ENCODE data around the gene GNS. TPM values are rescaled to one million over a fixed set of nuclear protein-coding genes. Genes with fewer than 3 reads are reported as not detected.

Gene GNS
- total and polyA plus RNA-seq, 2 of the 13 experiments (the other 11 are each of a cell fraction or from before 2014, with no cell fraction given): 49.8 to 51.0 TPM

- POLR2A ChIA-PET: interaction anchor here (0.6 kb wide), 1 partner anchor 33 kb away, joined by 3 read pairs; no protein-coding TSS in a partner anchor
- CTCF ChIA-PET (ENCODE audit: low intra/inter-chr PET ratio, low total read pairs): no interaction called here
- no peak overlapping the region for H3K9ac ChIP-seq (ENCODE audit: insufficient read depth, low read depth, low read length)
- in situ Hi-C loops (cut with HindIII; ENCODE audit: extremely low pct_ligation_motif_present, low pct_unique_long_range_greater_than_20kb) (no loop called here), intact Hi-C loops (cut with micrococcal nuclease; ENCODE audit: unreplicated experiment) (no loop called here)
- BruUV-seq (replicated peaks): no TSS peak
- H2AFZ ChIP-seq (ENCODE audit: low read length): no peak overlapping the region
- DNase-seq (ENCODE audit: low spot score) (no peak), ATAC-seq (no peak), FAIRE-seq (no peak)
- H3K4me1 ChIP-seq (ENCODE audit: insufficient read depth, low read length): no peaks in the 10 kb centered on the region
- H3K36me3 ChIP-seq (replicated peaks in 1 of 2; ENCODE audit: control insufficient read depth in 1 of 2, insufficient read depth in 2 of 2, low read length in 2 of 2): peaks cover 7 to 42% of the 10 kb centered on the region in 2 experiments
- 98% methylated on average over 4 of the region's 4 CpGs for WGBS (ENCODE audit: low lambda C conversion rate)
- no peaks in the 10 kb centered on the region for H3K27me3 ChIP-seq (ENCODE audit: control insufficient read depth in 1 of 2, insufficient read depth in 2 of 2, low read length in 2 of 2)
- no peaks in the 10 kb centered on the region for H3K9me3 ChIP-seq (ENCODE audit: low read length)
- H3K4me3 ChIP-seq (replicated peaks in 1 of 3; ENCODE audit: insufficient read depth in 1 of 3, low read depth in 2 of 3, low read length in 3 of 3): no peak overlapping the region
- H4K20me1 ChIP-seq (ENCODE audit: insufficient read depth, low read length): no peaks in the 10 kb centered on the region
- no peak overlapping the region for H3K4me2 ChIP-seq (ENCODE audit: low read depth, low read length)
- no peak overlapping the region for H3K27ac ChIP-seq (ENCODE audit: extremely low read length, insufficient read depth, low read length)
- no peaks in the 10 kb centered on the region for H3K79me2 ChIP-seq (ENCODE audit: insufficient read depth, low read length)
- TF ChIP-seq ZZZ3 (CRISPR knock-in tag; IDR thresholded peaks at IDR 0.05; ENCODE audit: borderline replicate concordance): no peak
- no peak for TF ChIP-seq XBP1 (CRISPR knock-in tag; IDR thresholded peaks at IDR 0.05)
- TF ChIP-seq GPBP1L1 (CRISPR knock-in tag; IDR thresholded peaks at IDR 0.05): no peak
- no peak for TF ChIP-seq HDAC1 (CRISPR knock-in tag; IDR thresholded peaks at IDR 0.05)
- no peak for TF ChIP-seq CBX5 (CRISPR knock-in tag; IDR thresholded peaks at IDR 0.05; ENCODE audit: borderline replicate concordance)
- TF ChIP-seq MLXIP (CRISPR knock-in tag; IDR thresholded peaks at IDR 0.05; ENCODE audit: borderline replicate concordance): no peak
- TF ChIP-seq PREB (CRISPR knock-in tag; IDR thresholded peaks at IDR 0.05): no peak
- TF ChIP-seq ZSCAN20 (CRISPR knock-in tag; IDR thresholded peaks at IDR 0.05; ENCODE audit: borderline replicate concordance): no peak
- TF ChIP-seq LRRFIP1 (CRISPR knock-in tag; conservative IDR thresholded peaks at IDR 0.05): no peak
- TF ChIP-seq PBX2 (CRISPR knock-in tag; IDR thresholded peaks at IDR 0.05): no peak
- no peak for TF ChIP-seq IRF2 (CRISPR knock-in tag; IDR thresholded peaks at IDR 0.05)
- TF ChIP-seq ZNF704 (CRISPR knock-in tag; IDR thresholded peaks at IDR 0.05; ENCODE audit: borderline replicate concordance): no peak
Measured at GRCh38 chr12:64722835-64723234, 36.4 kb downstream of the GNS start.

All from HepG2 (cell line).